ENCODE results near the gene VEPH1. TPM values are rescaled to one million over a fixed set of nuclear protein-coding genes. Genes with fewer than 3 reads are reported as not detected.

VEPH1 gene
- total RNA-seq, 1 experiment from 2014 or later: 27.3 TPM

DNA sequence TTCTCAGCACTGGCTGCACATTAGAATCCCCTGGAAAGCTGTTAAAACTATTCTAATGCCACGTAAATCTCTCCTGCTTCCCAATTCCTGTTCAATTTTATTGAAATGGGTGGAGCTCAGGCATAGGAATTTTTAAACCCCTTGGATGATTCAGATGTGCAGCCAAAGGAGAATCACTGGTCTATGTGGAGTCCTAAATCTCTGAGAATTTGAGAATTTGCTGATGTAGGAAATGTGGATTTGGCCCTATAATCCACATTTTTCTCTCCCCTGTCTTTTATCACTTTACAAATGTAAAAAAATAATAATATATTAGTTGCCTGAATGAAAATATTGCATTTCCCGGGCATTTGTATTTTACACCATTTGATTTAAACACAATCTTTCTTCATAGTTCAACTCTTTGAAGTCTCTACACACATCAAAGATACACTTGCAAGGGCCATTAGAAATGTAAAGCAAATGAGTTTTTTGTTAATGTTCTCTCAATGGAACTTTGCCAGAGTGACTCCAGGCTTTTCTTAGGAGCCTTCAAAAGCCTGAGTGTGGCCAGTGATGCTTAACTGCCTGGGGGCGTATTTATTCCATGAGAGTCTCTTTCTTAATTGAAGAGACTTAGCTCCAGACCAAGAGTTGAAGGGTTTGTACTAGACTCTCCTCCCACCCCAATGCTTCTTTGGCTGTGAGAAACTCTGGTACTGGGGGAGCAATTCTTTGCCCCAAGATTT lies 115.3 kb downstream of the VEPH1 start:
- H3F3A ChIP-seq (ENCODE audit: low read length, unreplicated experiment): no peaks in the 10 kb centered on the region
- H3K9me2 ChIP-seq (replicated peaks; ENCODE audit: low read length): no peaks in the 10 kb centered on the region
- ChIA-PET POLR2A (ENCODE audit: unreplicated experiment) (no interaction called here), CTCF (no interaction called here)
- DNase-seq (peak; percentile 13), ATAC-seq (no peak)
- intact Hi-C loops (cut with micrococcal nuclease): loop anchor here (5.0 kb wide), 1 partner anchor 44 kb away; no protein-coding TSS in a partner anchor
- no peak overlapping the region for H3K27ac ChIP-seq (ENCODE audit: low read length)
- TF ChIP-seq EZH2 (IDR thresholded peaks at IDR 0.05; ENCODE audit: low read length, unreplicated experiment) (no peak), EZH2phosphoT487 (IDR thresholded peaks at IDR 0.05; ENCODE audit: borderline replicate concordance, low read length) (no peak)
- TF ChIP-seq, protein P1, sequence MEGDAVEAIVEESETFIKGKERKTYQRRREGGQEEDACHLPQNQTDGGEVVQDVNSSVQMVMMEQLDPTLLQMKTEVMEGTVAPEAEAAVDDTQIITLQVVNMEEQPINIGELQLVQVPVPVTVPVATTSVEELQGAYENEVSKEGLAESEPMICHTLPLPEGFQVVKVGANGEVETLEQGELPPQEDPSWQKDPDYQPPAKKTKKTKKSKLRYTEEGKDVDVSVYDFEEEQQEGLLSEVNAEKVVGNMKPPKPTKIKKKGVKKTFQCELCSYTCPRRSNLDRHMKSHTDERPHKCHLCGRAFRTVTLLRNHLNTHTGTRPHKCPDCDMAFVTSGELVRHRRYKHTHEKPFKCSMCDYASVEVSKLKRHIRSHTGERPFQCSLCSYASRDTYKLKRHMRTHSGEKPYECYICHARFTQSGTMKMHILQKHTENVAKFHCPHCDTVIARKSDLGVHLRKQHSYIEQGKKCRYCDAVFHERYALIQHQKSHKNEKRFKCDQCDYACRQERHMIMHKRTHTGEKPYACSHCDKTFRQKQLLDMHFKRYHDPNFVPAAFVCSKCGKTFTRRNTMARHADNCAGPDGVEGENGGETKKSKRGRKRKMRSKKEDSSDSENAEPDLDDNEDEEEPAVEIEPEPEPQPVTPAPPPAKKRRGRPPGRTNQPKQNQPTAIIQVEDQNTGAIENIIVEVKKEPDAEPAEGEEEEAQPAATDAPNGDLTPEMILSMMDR (conservative IDR thresholded peaks at IDR 0.05; ENCODE audit: low read depth, low read length): no peak
- BruUV-seq (replicated peaks): no TSS peak
- no peaks in the 10 kb centered on the region for H4K20me1 ChIP-seq (ENCODE audit: low read length)
- no peaks in the 10 kb centered on the region for H3K9me3 ChIP-seq (ENCODE audit: low read length)
- no peak overlapping the region for H3K4me3 ChIP-seq (ENCODE audit: low read length)
- H3K27me3 ChIP-seq (ENCODE audit: low read length): no peaks in the 10 kb centered on the region
- no peaks in the 10 kb centered on the region for H3K79me2 ChIP-seq (ENCODE audit: low read length)
- H3K4me1 ChIP-seq (ENCODE audit: insufficient read depth, low read length): peaks cover 17% of the 10 kb centered on the region
- no peaks in the 10 kb centered on the region for H3K36me3 ChIP-seq (ENCODE audit: low read depth, low read length)
- no peak overlapping the region for H3K4me2 ChIP-seq (ENCODE audit: low read length)
- no peak overlapping the region for H3K9ac ChIP-seq (ENCODE audit: low read length)
- no peak overlapping the region for H2AFZ ChIP-seq (ENCODE audit: low read length)

DNA sequence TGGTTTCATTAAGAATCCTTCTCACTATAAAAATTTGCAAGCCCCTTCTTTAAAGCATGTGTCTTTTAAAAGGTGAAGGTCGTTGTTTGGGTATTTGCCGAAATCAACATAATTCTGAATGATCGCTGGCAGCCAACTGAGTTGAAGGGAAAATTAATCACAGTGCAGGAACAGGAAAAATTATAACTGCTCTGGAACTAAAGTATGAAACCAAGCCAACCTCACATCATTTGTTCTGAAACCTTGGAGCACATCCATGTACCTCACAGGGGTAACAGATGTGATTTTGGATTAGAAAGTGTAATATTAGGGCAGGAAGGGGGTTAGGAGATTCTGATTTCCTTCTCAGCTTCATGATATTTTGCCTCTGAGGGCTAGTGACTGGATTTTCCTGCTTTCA lies 118.7 kb downstream of the VEPH1 start:
- Histone ChIP-seq H3K36me3 (ENCODE audit: low read depth, low read length) (no peaks in the 10 kb centered on the region), H3F3A (ENCODE audit: low read length, unreplicated experiment) (no peaks in the 10 kb centered on the region), H3K4me2 (ENCODE audit: low read length) (no peak overlapping the region), H3K9me3 (ENCODE audit: low read length) (no peaks in the 10 kb centered on the region), H3K27ac (ENCODE audit: low read length) (no peak overlapping the region), H3K9me2 (replicated peaks; ENCODE audit: low read length) (no peaks in the 10 kb centered on the region), H3K9ac (ENCODE audit: low read length) (no peak overlapping the region), H4K20me1 (ENCODE audit: low read length) (no peaks in the 10 kb centered on the region), H3K4me1 (ENCODE audit: insufficient read depth, low read length) (peaks cover 15% of the 10 kb centered on the region), H3K27me3 (ENCODE audit: low read length) (no peaks in the 10 kb centered on the region), H3K4me3 (ENCODE audit: low read length) (no peak overlapping the region), H2AFZ (ENCODE audit: low read length) (no peak overlapping the region), H3K79me2 (ENCODE audit: low read length) (no peaks in the 10 kb centered on the region)
- no TSS peak for BruUV-seq (replicated peaks)
- DNase-seq (no peak), ATAC-seq (no peak)
- CTCF ChIA-PET: interaction anchor here (0.6 kb wide), 1 partner anchor 435 kb away, joined by 4 read pairs; no protein-coding TSS in a partner anchor
- TF ChIP-seq EZH2phosphoT487 (IDR thresholded peaks at IDR 0.05; ENCODE audit: borderline replicate concordance, low read length) (no peak), EZH2 (IDR thresholded peaks at IDR 0.05; ENCODE audit: low read length, unreplicated experiment) (no peak)
- TF ChIP-seq, protein P1 (conservative IDR thresholded peaks at IDR 0.05; ENCODE audit: low read depth, low read length): no peak
- intact Hi-C loops (cut with micrococcal nuclease): no loop called here
- POLR2A ChIA-PET (ENCODE audit: unreplicated experiment): no interaction called here

- H3F3A ChIP-seq (ENCODE audit: low read length, unreplicated experiment): no peaks in the 10 kb centered on the region
- H2AFZ ChIP-seq (ENCODE audit: low read length): no peak overlapping the region
- no peaks in the 10 kb centered on the region for H3K27me3 ChIP-seq (ENCODE audit: low read length)
- H3K9me3 ChIP-seq (ENCODE audit: low read length): no peaks in the 10 kb centered on the region
- no peaks in the 10 kb centered on the region for H3K36me3 ChIP-seq (ENCODE audit: low read depth, low read length)
- H4K20me1 ChIP-seq (ENCODE audit: low read length): no peaks in the 10 kb centered on the region
- TF ChIP-seq EZH2 (IDR thresholded peaks at IDR 0.05; ENCODE audit: low read length, unreplicated experiment) (no peak), EZH2phosphoT487 (IDR thresholded peaks at IDR 0.05; ENCODE audit: borderline replicate concordance, low read length) (no peak)
- TF ChIP-seq, protein P1 (conservative IDR thresholded peaks at IDR 0.05; ENCODE audit: low read depth, low read length): no peak
- no TSS peak for BruUV-seq (replicated peaks)
- H3K4me3 ChIP-seq (ENCODE audit: low read length): no peak overlapping the region
- no peaks in the 10 kb centered on the region for H3K79me2 ChIP-seq (ENCODE audit: low read length)
- POLR2A ChIA-PET (ENCODE audit: unreplicated experiment): no interaction called here
- no peak overlapping the region for H3K27ac ChIP-seq (ENCODE audit: low read length)
- no peak for ATAC-seq
- no peak overlapping the region for H3K9ac ChIP-seq (ENCODE audit: low read length)
- peaks cover 11% of the 10 kb centered on the region for H3K4me1 ChIP-seq (ENCODE audit: insufficient read depth, low read length)
- intact Hi-C loops (cut with micrococcal nuclease): no loop called here
- no peak overlapping the region for H3K4me2 ChIP-seq (ENCODE audit: low read length)
- DNase-seq: no peak
- CTCF ChIA-PET: no interaction called here
- no peaks in the 10 kb centered on the region for H3K9me2 ChIP-seq (replicated peaks; ENCODE audit: low read length)
These were observed 119.2 kb downstream of the VEPH1 start for GRCh38 chr3:157384031-157384430.

Data from PC-3 (cell line).